OCI-LY7 (cell line): ENCODE data around the gene GLIS2. TPM values are rescaled to one million over a fixed set of nuclear protein-coding genes. Genes with fewer than 3 reads are reported as not detected.

Experiments used
- BruUV-seq: library from RNA; stranded (reverse); fragments of 400-500 nt; replicated peaks from 2 replicates; lab custom pipeline; 2021; lab: Mats Ljungman, UMichigan
- CTCF ChIA-PET: fragments of 300-600 bp; sonication (Branson Sonifier 250); formaldehyde crosslinking; loops from one replicate; lab custom pipeline; 2022; ENCODE audit warnings: antibody characterized with exemption; ENCODE audit not compliant: unreplicated experiment; lab: Charles Lee
- POLR2A ChIA-PET: fragments of 300-600 bp; sonication (Branson Sonifier 250); formaldehyde crosslinking; loops from one replicate; lab custom pipeline; 2022; ENCODE audit warnings: antibody characterized with exemption; lab: Charles Lee
- DNase-seq: peaks from one replicate; pipeline ENCODE4 v3.0.0-alpha.2; 2015; ENCODE audit warnings: low spot score
- H2AFZ ChIP-seq: fragments of 200-600 bp; sonication (generic), shearing (Covaris generic); 2 replicates; pipeline ENCODE4 v1.6.1; 2014; ENCODE audit warnings: mild to moderate bottlenecking, antibody characterized with exemption, low read length, moderate library complexity
- H3K27ac ChIP-seq: fragments of 200-600 bp; sonication (generic); 2 replicates; pipeline ENCODE4 v1.5.1; 2014; ENCODE audit warnings: mixed run types, low read depth, mild to moderate bottlenecking, moderate library complexity, low read length, inconsistent platforms; ENCODE audit not compliant: poor library complexity, severe bottlenecking
- H3K36me3 ChIP-seq: fragments of 200-600 bp; sonication (generic); 2 replicates; pipeline ENCODE4 v1.6.1; 2014; ENCODE audit warnings: mild to moderate bottlenecking, antibody characterized with exemption, low read length, moderate library complexity, mixed read lengths; ENCODE audit not compliant: insufficient read depth
- H3K4me1 ChIP-seq: fragments of 200-600 bp; sonication (generic); 2 replicates; pipeline ENCODE4 v1.5.1; 2014; ENCODE audit warnings: mild to moderate bottlenecking, low read length; ENCODE audit not compliant: insufficient read depth, poor library complexity, severe bottlenecking
- H3K4me2 ChIP-seq: fragments of 200-600 bp; sonication (generic); 2 replicates; pipeline ENCODE4 v1.6.1; 2014; ENCODE audit warnings: mild to moderate bottlenecking, low read length
- H3K4me3 ChIP-seq: fragments of 200-600 bp; sonication (generic); 2 replicates; pipeline ENCODE4 v1.5.1; 2014; ENCODE audit warnings: mild to moderate bottlenecking, low read depth, low read length; ENCODE audit not compliant: poor library complexity, severe bottlenecking
- H3K79me2 ChIP-seq: fragments of 200-600 bp; sonication (generic); 2 replicates; pipeline ENCODE4 v1.6.1; 2016; ENCODE audit warnings: low read depth, mild to moderate bottlenecking, low read length, moderate library complexity, mixed read lengths; ENCODE audit not compliant: insufficient read depth
- H3K9me2 ChIP-seq: fragments of 200-600 bp; sonication (generic); 2 replicates; pipeline ENCODE4 v1.6.1; 2016; ENCODE audit warnings: mild to moderate bottlenecking, low read length, mixed read lengths; ENCODE audit not compliant: insufficient read depth
- H3K9me3 ChIP-seq: fragments of 200-600 bp; sonication (generic); 2 replicates; pipeline ENCODE4 v1.6.1; 2014; ENCODE audit warnings: mild to moderate bottlenecking, mixed run types, low read length, mixed read lengths
- H4K20me1 ChIP-seq: fragments of 200-600 bp; sonication (generic); 2 replicates; pipeline ENCODE4 v1.6.1; 2014; ENCODE audit warnings: mild to moderate bottlenecking, antibody characterized with exemption, low read length, moderate library complexity, mixed read lengths; ENCODE audit not compliant: insufficient read depth
- CTCF ChIP-seq: fragments of 200-600 bp; sonication (generic); conservative IDR thresholded peaks from 2 replicates; pipeline ENCODE4 v1.5.1; 2014; ENCODE audit warnings: mild to moderate bottlenecking, antibody characterized with exemption, low read length, moderate library complexity, mixed read lengths
- EZH2phosphoT487 ChIP-seq: fragments of 200-600 bp; sonication (generic); IDR thresholded peaks from 2 replicates; pipeline ENCODE4 v1.6.1; 2018; ENCODE audit warnings: low read depth, borderline replicate concordance, mild to moderate bottlenecking, mixed run types, antibody characterized with exemption, low read length, moderate library complexity, mixed read lengths
- intact Hi-C: fragments of 100-400 bp; cut with micrococcal nuclease; formaldehyde crosslinking; loops from one replicate; pipeline ENCODE4 v1.10.0; 2022; ENCODE audit not compliant: unreplicated experiment
- total RNA-seq, 2 experiments: library from RNA; depleted of rRNA in 1 of 2; stranded (reverse); fragments of >200 nt in 1 of 2; shearing (Covaris generic) in 1 of 2; gene quantifications; 2 replicates each; pipeline ENCODE4 v1.2.3, GENCODE V29; 2014 to 2022

GLIS2 gene
- total RNA-seq, 2 experiments from 2014 or later, result 0.08 TPM; not detected in 1

GRCh38 chr16:4354512-4355409, 38.9 kb downstream of the GLIS2 start:
- Histone ChIP-seq H3K27ac (no peak overlapping the region), H3K4me1 (peaks cover 12% of the 10 kb centered on the region), H3K9me3 (no peaks in the 10 kb centered on the region), H2AFZ (no peak overlapping the region), H3K79me2 (peaks cover 12% of the 10 kb centered on the region), H3K4me2 (no peak overlapping the region), H4K20me1 (no peaks in the 10 kb centered on the region), H3K36me3 (peaks cover 31% of the 10 kb centered on the region; the same call in 1 of the 2 replicates), H3K9me2 (no peaks in the 10 kb centered on the region), H3K4me3 (no peak overlapping the region)
- ChIA-PET CTCF (no interaction called here), POLR2A (no interaction called here)
- intact Hi-C loops, result no loop called here
- no TSS peak for BruUV-seq
- TF ChIP-seq EZH2phosphoT487 (no peak), CTCF (no peak)
- DNase-seq, result no peak

GRCh38 chr16:4356820-4357219, 41.0 kb downstream of the GLIS2 start:
- H3K36me3 ChIP-seq, result peaks cover 47% of the 10 kb centered on the region
- intact Hi-C loops, result no loop called here

GRCh38 chr16:4358236-4358635, 42.4 kb downstream of the GLIS2 start:
- no peak overlapping the region for H2AFZ ChIP-seq
- no peak overlapping the region for H3K4me2 ChIP-seq
- H3K27ac ChIP-seq, result no peak overlapping the region
- no peak for DNase-seq
- no TSS peak for BruUV-seq
- H3K36me3 ChIP-seq, result peaks cover 61% of the 10 kb centered on the region
- peaks cover 10% of the 10 kb centered on the region for H3K4me1 ChIP-seq
- intact Hi-C loops, result no loop called here
- no peak overlapping the region for H3K4me3 ChIP-seq
- ChIA-PET CTCF (no interaction called here), POLR2A (no interaction called here)
- H3K9me3 ChIP-seq, result no peaks in the 10 kb centered on the region
- H3K9me2 ChIP-seq, result no peaks in the 10 kb centered on the region
- no peaks in the 10 kb centered on the region for H4K20me1 ChIP-seq
- H3K79me2 ChIP-seq, result no peaks in the 10 kb centered on the region
- TF ChIP-seq CTCF (no peak), EZH2phosphoT487 (no peak)

More at GRCh38 chr16:4356820-4357219, 41.0 kb downstream of the GLIS2 start:
- no peak overlapping the region for H3K4me2 ChIP-seq
- H3K9me2 ChIP-seq, result no peaks in the 10 kb centered on the region
- TF ChIP-seq EZH2phosphoT487, result no peak
- H3K79me2 ChIP-seq, result no peaks in the 10 kb centered on the region
- H3K9me3 ChIP-seq, result no peaks in the 10 kb centered on the region
- H2AFZ ChIP-seq, result no peak overlapping the region
- H3K27ac ChIP-seq, result no peak overlapping the region
- CTCF ChIA-PET, result no interaction called here
- H3K4me3 ChIP-seq, result no peak overlapping the region
- POLR2A ChIA-PET, result no interaction called here
- H4K20me1 ChIP-seq, result no peaks in the 10 kb centered on the region
- H3K4me1 ChIP-seq, result peaks cover 3% of the 10 kb centered on the region
- DNase-seq, result no peak
- BruUV-seq, result no TSS peak
